GM12878 (cell line): ENCODE results near the gene AGER.

ENCODE experiments used
- CBX3 ChIP-seq: fragments of 200-600 bp; sonication (generic); IDR thresholded peaks from 2 replicates; pipeline ENCODE4 v1.6.1; 2016; ENCODE audit warnings: low read depth, borderline replicate concordance
- POLR2AphosphoS5 ChIP-seq: IDR thresholded peaks from 2 replicates; pipeline ENCODE4 v1.6.1; 2011; ENCODE audit warnings: mild to moderate bottlenecking, low read length, inconsistent platforms

GRCh38 chr6:32177183-32177787 is 6.8 kb downstream of the AGER start:
- TF ChIP-seq POLR2AphosphoS5 (peak; percentile 62; the same call in 1 of the 2 replicates), CBX3 (no peak)
